RWPE2 (cell line): ENCODE data around the gene DGCR2.
"Not testable (repeated sequence)": the region's sequence is repeated elsewhere in the genome, so short reads cannot be mapped to it uniquely, and the experiment has no call there.

Experiments used
- ATAC-seq: fragments of 200-7000 bp; cut with Tn5 transposase; 3 replicates; pipeline ENCODE4 v1.9.1; 2021; ENCODE audit warnings: low read depth
- DNase-seq: peaks from one replicate; pipeline ENCODE4 v3.0.0-alpha.2; 2020; ENCODE audit warnings: low spot score
- H3K27ac ChIP-seq: fragments of 450-650 bp; 2 replicates; pipeline ENCODE4 v1.5.1; 2017; ENCODE audit warnings: mild to moderate bottlenecking; ENCODE audit not compliant: poor library complexity, severe bottlenecking
- H3K27me3 ChIP-seq: fragments of 250-450 bp; sonication (Bioruptor Pico); 2 replicates; pipeline ENCODE4 v1.5.1; 2021; ENCODE audit warnings: mild to moderate bottlenecking, moderate library complexity; ENCODE audit not compliant: insufficient read depth, poor library complexity, severe bottlenecking
- H3K36me3 ChIP-seq: fragments of 250-450 bp; sonication (Bioruptor Pico); 2 replicates; pipeline ENCODE4 v1.5.1; 2020; ENCODE audit warnings: low read depth, mild to moderate bottlenecking, moderate library complexity
- H3K4me1 ChIP-seq: fragments of 250-450 bp; sonication (Bioruptor Pico); 2 replicates; pipeline ENCODE4 v1.5.1; 2021; ENCODE audit warnings: mild to moderate bottlenecking, moderate library complexity; ENCODE audit not compliant: insufficient read depth, poor library complexity, severe bottlenecking
- H3K4me3 ChIP-seq: fragments of 250-450 bp; sonication (Bioruptor Pico); 2 replicates; pipeline ENCODE4 v1.5.1; 2021; ENCODE audit warnings: mild to moderate bottlenecking, moderate library complexity; ENCODE audit not compliant: severe bottlenecking
- H3K9me3 ChIP-seq: fragments of 250-450 bp; sonication (Bioruptor Pico); 2 replicates; pipeline ENCODE4 v1.5.1; 2021; ENCODE audit warnings: mild to moderate bottlenecking, moderate library complexity; ENCODE audit not compliant: severe bottlenecking
- CTCF ChIP-seq: fragments of 450-650 bp; IDR thresholded peaks from one replicate; pipeline ENCODE4 v1.5.1; 2017; ENCODE audit warnings: mild to moderate bottlenecking, moderate library complexity; ENCODE audit not compliant: poor library complexity, severe bottlenecking

The DGCR2 gene

GRCh38 chr22:19080853-19081252, 41.4 kb downstream of the DGCR2 start:
- no peaks in the 10 kb centered on the region for H3K27me3 ChIP-seq
- H3K4me1 ChIP-seq, result peaks cover 2% of the 10 kb centered on the region
- H3K9me3 ChIP-seq, result no peaks in the 10 kb centered on the region
- DNase-seq (no peak), ATAC-seq (no peak)
- no peak for TF ChIP-seq CTCF
- H3K27ac ChIP-seq, result no peak overlapping the region
- no peak overlapping the region for H3K4me3 ChIP-seq
- peaks cover 23% of the 10 kb centered on the region for H3K36me3 ChIP-seq

- no peaks in the 10 kb centered on the region for H3K4me1 ChIP-seq
- DNase-seq, result no peak
- H3K36me3 ChIP-seq, result peaks cover 24% of the 10 kb centered on the region
- no peaks in the 10 kb centered on the region for H3K27me3 ChIP-seq
- ATAC-seq, result no peak
- H3K9me3 ChIP-seq, result no peaks in the 10 kb centered on the region
- no peak for TF ChIP-seq CTCF
- no peak overlapping the region for H3K4me3 ChIP-seq
- no peak overlapping the region for H3K27ac ChIP-seq
These were observed 42.5 kb downstream of the DGCR2 start for GRCh38 chr22:19079691-19080090.

- ATAC-seq (no peak), DNase-seq (no peak)
- H3K27me3 ChIP-seq, result no peaks in the 10 kb centered on the region
- TF ChIP-seq CTCF, result no peak
- H3K27ac ChIP-seq, result no peak overlapping the region
- H3K9me3 ChIP-seq, result no peaks in the 10 kb centered on the region
- no peak overlapping the region for H3K4me3 ChIP-seq
- peaks cover 29% of the 10 kb centered on the region for H3K36me3 ChIP-seq
- H3K4me1 ChIP-seq, result no peaks in the 10 kb centered on the region
These were observed 46.8 kb downstream of the DGCR2 start for GRCh38 chr22:19075404-19075803.

GRCh38 chr22:19072853-19073252, 49.4 kb downstream of the DGCR2 start:
- H3K27ac ChIP-seq, H3K27me3 ChIP-seq, H3K4me1 ChIP-seq, H3K9me3 ChIP-seq, H3K4me3 ChIP-seq, DNase-seq, ATAC-seq: not testable (repeated sequence)
- H3K36me3 ChIP-seq, result peaks cover 12% of the 10 kb centered on the region

GRCh38 chr22:19070397-19071169, 51.6 kb downstream of the DGCR2 start:
- no peak for TF ChIP-seq CTCF
- DNase-seq (no peak), ATAC-seq (no peak)
- H3K4me1 ChIP-seq, result peaks cover 10% of the 10 kb centered on the region
- no peak overlapping the region for H3K4me3 ChIP-seq
- H3K27me3 ChIP-seq, result no peaks in the 10 kb centered on the region
- H3K9me3 ChIP-seq, result no peaks in the 10 kb centered on the region
- H3K36me3 ChIP-seq, result peaks cover 30% of the 10 kb centered on the region
- no peak overlapping the region for H3K27ac ChIP-seq
